ENCODE measurements around the gene ASPN.
"Not testable (repeated sequence)": the region's sequence is repeated elsewhere in the genome, so short reads cannot be mapped to it uniquely, and the experiment has no call there.

The ASPN gene

GRCh38 chr9:92411157-92411556 lies 71.1 kb downstream of the ASPN start:
- not testable (repeated sequence) for DNase-seq (ENCODE audit: low spot score)

- DNase-seq (ENCODE audit: low spot score) = no peak
Observed at GRCh38 chr9:92408747-92409478, 73.4 kb downstream of the ASPN start.

GRCh38 chr9:92407818-92408217 lies 74.5 kb downstream of the ASPN start:
- DNase-seq (ENCODE audit: low spot score) = no peak

- no peak for DNase-seq (ENCODE audit: low spot score)
Observed at GRCh38 chr9:92406477-92406876, 75.8 kb downstream of the ASPN start.
